K562 (cell line): Measurements from ENCODE around the gene SOCS3. TPM values are rescaled to one million over a fixed set of nuclear protein-coding genes. Genes with fewer than 3 reads are reported as not detected.

Source experiments
- E2F5 ChIP-seq: sonication (generic); formaldehyde crosslinking; IDR thresholded peaks from 2 replicates; pipeline ENCODE4 v1.8.0; 2022; ENCODE audit warnings: mild to moderate bottlenecking, missing genetic modification reagents
- MEIS2 ChIP-seq: fragments of 450-650 bp; IDR thresholded peaks from 2 replicates; pipeline ENCODE4 v1.6.1; 2014; ENCODE audit warnings: mild to moderate bottlenecking; ENCODE audit not compliant: partially characterized antibody
- MLLT1 ChIP-seq, 2 experiments: fragments of 450-650 bp; IDR thresholded peaks; 2 replicates each; pipeline ENCODE4 v1.6.1; 2016
- MTA1 ChIP-seq: fragments of 450-650 bp; IDR thresholded peaks from 2 replicates; pipeline ENCODE4 v1.6.1; 2017; ENCODE audit warnings: borderline replicate concordance
- NFIC ChIP-seq: fragments of 450-650 bp; IDR thresholded peaks from 2 replicates; pipeline ENCODE4 v1.6.1; 2017; ENCODE audit warnings: mild to moderate bottlenecking, inconsistent platforms
- PRMT5 ChIP-seq: sonication (generic); formaldehyde crosslinking; IDR thresholded peaks from 2 replicates; pipeline ENCODE4 v1.5.0; 2020; ENCODE audit warnings: missing genetic modification reagents
- PTBP1 ChIP-seq: fragments of 200-400 bp; formaldehyde crosslinking; IDR thresholded peaks from 2 replicates; pipeline ENCODE4 v1.6.1; 2017; ENCODE audit warnings: low read depth, low read length
- SFPQ ChIP-seq: fragments of 200-400 bp; formaldehyde crosslinking; IDR thresholded peaks from 2 replicates; pipeline ENCODE4 v1.6.1; 2017; ENCODE audit warnings: mild to moderate bottlenecking, low read depth, low read length, moderate library complexity
- U2AF1 ChIP-seq: fragments of 200-400 bp; formaldehyde crosslinking; optimal IDR thresholded peaks from 2 replicates; pipeline ENCODE3; 2017; ENCODE audit warnings: mild to moderate bottlenecking, low read depth, low read length, moderate library complexity
- ZBTB40 ChIP-seq, 2 experiments: fragments of 450-650 bp in 1 of 2; sonication (generic) in 1 of 2; formaldehyde crosslinking in 1 of 2; IDR thresholded peaks; 2 replicates each; pipeline versions ENCODE4 v1.7.1 to v1.9.0; 2016 to 2022; ENCODE audit warnings: inconsistent platforms in 1 of 2, mild to moderate bottlenecking in 1 of 2, missing genetic modification reagents in 1 of 2
- ZNF212 ChIP-seq: fragments of 450-650 bp; formaldehyde crosslinking; IDR thresholded peaks from 2 replicates; pipeline ENCODE4 v1.4.0; 2020; ENCODE audit warnings: mild to moderate bottlenecking
- ZNF253 ChIP-seq: fragments of 250-450 bp; sonication (Bioruptor Pico); conservative IDR thresholded peaks from 2 replicates; pipeline ENCODE4 v1.6.1; 2021; ENCODE audit warnings: mild to moderate bottlenecking
- ZNF583 ChIP-seq: fragments of 250-450 bp; sonication (Bioruptor Pico); IDR thresholded peaks from 2 replicates; pipeline ENCODE4 v1.4.0; 2020
- polyA plus RNA-seq, 8 experiments: library from polyadenylated mRNA; depleted of rRNA in 4 of 8; stranded (reverse) in 5 of 8; unstranded in 3 of 8; fragments of >200 nt; fragmentation: Nextera tagmentation in 2 of 8; fragmentation: Illumina TruSeq in 1 of 8; extraction: Ambion mirVana in 2 of 8; extraction: Trizol in 1 of 8; gene quantifications; 2 replicates each; pipeline versions ENCODE4 v1.2.1 to v1.2.3, GENCODE V29; 2011 to 2014; ENCODE audit warnings: inconsistent platforms in 1 of 8, missing spikeins in 1 of 8
- total RNA-seq, 7 experiments: library from RNA; depleted of rRNA in 6 of 7; stranded (reverse); fragments of >200 nt in 6 of 7; fragmentation: Illumina TruSeq in 2 of 7; extraction: Trizol in 2 of 7; gene quantifications; 2 replicates each; pipeline versions ENCODE4 v1.2.1 to v1.2.3, GENCODE V29; 2011 to 2021; ENCODE audit warnings: low replicate concordance in 1 of 7

SOCS3 gene
- total and polyA plus RNA-seq, 9 of the 15 experiments (the other 6 are each of a cell fraction or from before 2014, with no cell fraction given), result 0.56 to 38.9 (median 13.7) TPM

- TF ChIP-seq ZBTB40 (IDR thresholded peaks at IDR 0.05) (no peak), ZBTB40 (CRISPR knock-in tag; IDR thresholded peaks at IDR 0.05) (no peak), SFPQ (no peak), ZNF583 (CRISPR knock-in tag) (no peak), NFIC (peak; percentile 96), PTBP1 (no peak), MLLT1 (IDR thresholded peaks at IDR 0.05) (no peak), ZNF212 (CRISPR knock-in tag) (no peak), ZNF253 (CRISPR knock-in tag) (no peak), U2AF1 (no peak), MTA1 (no peak), PRMT5 (CRISPR knock-in tag) (no peak), MEIS2 (no peak), E2F5 (no peak)
Observed at GRCh38 chr17:78313735-78314648, 45.9 kb downstream of the SOCS3 start (continued).
